Trophoblast cell (in vitro differentiated cells and primary cell): ENCODE measurements around the gene IHH.

ENCODE experiments used
- DNase-seq, 2 donors: peaks; one replicate each; pipeline ENCODE4 v3.0.0-alpha.2; 2016
- H2AFZ ChIP-seq: 2 replicates; pipeline ENCODE4 v1.6.1; 2013; ENCODE audit warnings: low read length, moderate library complexity, mild to moderate bottlenecking; ENCODE audit not compliant: insufficient read depth, poor library complexity
- H2AK5ac ChIP-seq: 2 replicates; pipeline ENCODE4 v1.6.1; 2013; ENCODE audit warnings: mild to moderate bottlenecking, low read length
- H2BK120ac ChIP-seq: 2 replicates; pipeline ENCODE4 v1.6.1; 2013; ENCODE audit warnings: low read length, mild to moderate bottlenecking, moderate library complexity; ENCODE audit not compliant: insufficient read depth, poor library complexity
- H2BK12ac ChIP-seq: 2 replicates; pipeline ENCODE4 v1.6.1; 2013; ENCODE audit warnings: mild to moderate bottlenecking, low read length, moderate library complexity
- H2BK5ac ChIP-seq: 2 replicates; pipeline ENCODE4 v1.6.1; 2013; ENCODE audit warnings: low read length, low read depth, moderate library complexity, mild to moderate bottlenecking; ENCODE audit not compliant: poor library complexity
- H3K14ac ChIP-seq: 2 replicates; pipeline ENCODE4 v1.6.1; 2013; ENCODE audit warnings: mild to moderate bottlenecking, low read length
- H3K18ac ChIP-seq: 2 replicates; pipeline ENCODE4 v1.6.1; 2013; ENCODE audit warnings: mild to moderate bottlenecking, low read length
- H3K23ac ChIP-seq: 2 replicates; pipeline ENCODE4 v1.6.1; 2013; ENCODE audit warnings: low read length
- H3K27ac ChIP-seq: 2 replicates; pipeline ENCODE4 v1.5.1; 2013; ENCODE audit warnings: low read depth, mild to moderate bottlenecking, inconsistent platforms, low read length, moderate library complexity
- H3K27me3 ChIP-seq: 2 replicates; pipeline ENCODE4 v1.6.1; 2013; ENCODE audit warnings: inconsistent platforms, mild to moderate bottlenecking, low read length, moderate library complexity; ENCODE audit not compliant: insufficient read depth
- H3K36me3 ChIP-seq, 2 experiments: 1 replicate in 1 of 2; 2 replicates in 1 of 2; pipeline ENCODE4 v1.6.1; 2013; ENCODE audit warnings: low read length in 2 of 2, mild to moderate bottlenecking in 2 of 2, moderate library complexity in 1 of 2; ENCODE audit not compliant: insufficient read depth in 2 of 2, control insufficient read depth in 1 of 2
- H3K4ac ChIP-seq: 2 replicates; pipeline ENCODE4 v1.6.1; 2013; ENCODE audit warnings: low read depth, mild to moderate bottlenecking, low read length, moderate library complexity
- H3K4me1 ChIP-seq, 2 experiments: 1 replicate in 1 of 2; 2 replicates in 1 of 2; pipeline ENCODE4 v1.6.1; 2013; ENCODE audit warnings: low read length in 2 of 2, mild to moderate bottlenecking in 2 of 2, moderate library complexity in 1 of 2; ENCODE audit not compliant: insufficient read depth in 2 of 2, control insufficient read depth in 1 of 2
- H3K4me2 ChIP-seq: 2 replicates; pipeline ENCODE4 v1.6.1; 2013; ENCODE audit warnings: inconsistent platforms, mild to moderate bottlenecking, low read length, moderate library complexity
- H3K4me3 ChIP-seq: 2 replicates; pipeline ENCODE4 v1.5.1; 2013; ENCODE audit warnings: mild to moderate bottlenecking, low read depth, low read length, inconsistent platforms
- H3K79me1 ChIP-seq: one replicate; pipeline ENCODE4 v1.6.1; 2013; ENCODE audit warnings: low read length
- H3K79me2 ChIP-seq: 2 replicates; pipeline ENCODE4 v1.6.1; 2013; ENCODE audit warnings: low read length, mild to moderate bottlenecking; ENCODE audit not compliant: control insufficient read depth, insufficient read depth, poor library complexity
- H3K9ac ChIP-seq: 2 replicates; pipeline ENCODE4 v1.6.1; 2013; ENCODE audit warnings: mild to moderate bottlenecking, low read length
- H3K9me3 ChIP-seq: 2 replicates; pipeline ENCODE4 v1.6.1; 2013; ENCODE audit warnings: low read depth, mild to moderate bottlenecking, control low read depth, inconsistent platforms, low read length; ENCODE audit not compliant: insufficient read depth
- H4K12ac ChIP-seq: 2 replicates; pipeline ENCODE4 v1.6.1; 2013; ENCODE audit warnings: low read depth, mild to moderate bottlenecking, low read length, moderate library complexity
- H4K8ac ChIP-seq: 2 replicates; pipeline ENCODE4 v1.6.1; 2013; ENCODE audit warnings: low read depth, mild to moderate bottlenecking, low read length, moderate library complexity
- H4K91ac ChIP-seq: one replicate; pipeline ENCODE4 v1.6.1; 2013; ENCODE audit warnings: low read depth, mild to moderate bottlenecking, low read length, moderate library complexity
- WGBS: extraction: QIAGEN DNeasy Blood & Tissue Kit; methylation state at CpG from one replicate; pipeline ENCODE4 v1.1.7; 2013; ENCODE audit warnings: missing lambda C conversion rate; ENCODE audit not compliant: insufficient read length, insufficient coverage; ENCODE audit errors: extremely low coverage; 5-methylcytosine and 5-hydroxymethylcytosine counted together

IHH gene

GRCh38 chr2:219065484-219065883 lies 4.8 kb upstream of the IHH start:
- Histone ChIP-seq H4K8ac (no peak overlapping the region), H3K4ac (no peak overlapping the region), H2BK120ac (no peak overlapping the region), H3K36me3 (no peaks in the 10 kb centered on the region), H3K9me3 (peaks cover 3% of the 10 kb centered on the region), H2AFZ (no peak overlapping the region), H4K12ac (no peak overlapping the region), H3K14ac (no peak overlapping the region), H3K9ac (no peak overlapping the region), H3K27me3 (peaks cover 24% of the 10 kb centered on the region), H2AK5ac (no peak overlapping the region), H2BK5ac (no peak overlapping the region), H2BK12ac (no peak overlapping the region), H3K23ac (no peak overlapping the region), H3K4me2 (no peak overlapping the region), H3K79me2 (no peaks in the 10 kb centered on the region), H3K4me3 (no peak overlapping the region), H4K91ac (no peak overlapping the region), H3K27ac (no peak overlapping the region), H3K18ac (no peak overlapping the region), H3K79me1 (no peaks in the 10 kb centered on the region), H3K4me1 (no peaks in the 10 kb centered on the region)
- no peak for DNase-seq
- no CpG with 5 or more reads among the region's 1 CpG for WGBS

GRCh38 chr2:219062081-219062480 lies 1.4 kb upstream of the IHH start:
- Histone ChIP-seq H3K79me1 (no peaks in the 10 kb centered on the region), H3K18ac (no peak overlapping the region), H4K8ac (no peak overlapping the region), H3K79me2 (no peaks in the 10 kb centered on the region), H2BK12ac (no peak overlapping the region), H3K4me3 (no peak overlapping the region), H3K27ac (no peak overlapping the region), H3K4me2 (no peak overlapping the region), H3K23ac (no peak overlapping the region), H2BK120ac (no peak overlapping the region), H3K27me3 (peaks cover 58% of the 10 kb centered on the region), H4K91ac (no peak overlapping the region), H3K9me3 (peaks cover 3% of the 10 kb centered on the region), H3K4ac (no peak overlapping the region), H3K36me3 (no peaks in the 10 kb centered on the region), H3K4me1 (peaks cover 0 to 2% of the 10 kb centered on the region in 2 experiments), H2AFZ (no peak overlapping the region), H4K12ac (no peak overlapping the region), H2BK5ac (no peak overlapping the region), H3K14ac (no peak overlapping the region), H2AK5ac (no peak overlapping the region), H3K9ac (no peak overlapping the region)
- WGBS, result no CpG with 5 or more reads among the region's 6 CpGs
- DNase-seq, result no peak

GRCh38 chr2:219059725-219060682 lies 717 bp downstream of the IHH start:
- Histone ChIP-seq H3K23ac (no peak overlapping the region), H3K4me2 (no peak overlapping the region), H3K27ac (no peak overlapping the region), H3K14ac (no peak overlapping the region), H2AK5ac (no peak overlapping the region), H3K79me2 (no peaks in the 10 kb centered on the region), H3K9ac (no peak overlapping the region), H2BK12ac (no peak overlapping the region), H3K27me3 (peaks cover 75% of the 10 kb centered on the region), H3K4ac (no peak overlapping the region), H2BK5ac (no peak overlapping the region), H3K4me3 (no peak overlapping the region), H3K79me1 (no peaks in the 10 kb centered on the region), H4K12ac (no peak overlapping the region), H2AFZ (no peak overlapping the region), H3K4me1 (peaks cover 0 to 2% of the 10 kb centered on the region in 2 experiments), H4K8ac (no peak overlapping the region), H3K9me3 (peaks cover 5% of the 10 kb centered on the region), H4K91ac (no peak overlapping the region), H3K18ac (no peak overlapping the region), H3K36me3 (no peaks in the 10 kb centered on the region), H2BK120ac (no peak overlapping the region)
- DNase-seq, result no peak
- no CpG with 5 or more reads among the region's 81 CpGs for WGBS

GRCh38 chr2:219059375-219059724 lies 1.4 kb downstream of the IHH start:
- no peak overlapping the region for H2BK12ac ChIP-seq
- no peak overlapping the region for H3K4me3 ChIP-seq
- H2BK120ac ChIP-seq, result no peak overlapping the region
- no peak overlapping the region for H2AFZ ChIP-seq
- no peak overlapping the region for H3K4me2 ChIP-seq
- no peak overlapping the region for H2BK5ac ChIP-seq
- no peaks in the 10 kb centered on the region for H3K79me2 ChIP-seq
- H4K8ac ChIP-seq, result no peak overlapping the region
- H3K27me3 ChIP-seq, result peaks cover 75% of the 10 kb centered on the region
- no peak overlapping the region for H3K14ac ChIP-seq
- no peak overlapping the region for H4K12ac ChIP-seq
- H3K4ac ChIP-seq, result no peak overlapping the region
- H3K79me1 ChIP-seq, result no peaks in the 10 kb centered on the region
- no CpG with 5 or more reads among the region's 17 CpGs for WGBS
- no peak overlapping the region for H2AK5ac ChIP-seq
- no peaks in the 10 kb centered on the region for H3K36me3 ChIP-seq
- H3K23ac ChIP-seq, result no peak overlapping the region
- peaks cover 0 to 2% of the 10 kb centered on the region in 2 experiments for H3K4me1 ChIP-seq
- H3K27ac ChIP-seq, result no peak overlapping the region
- no peak overlapping the region for H3K9ac ChIP-seq
- DNase-seq, result no peak
- no peak overlapping the region for H3K18ac ChIP-seq
- H4K91ac ChIP-seq, result no peak overlapping the region
- H3K9me3 ChIP-seq, result peaks cover 8% of the 10 kb centered on the region
